GM21423 (cell line): ENCODE data around the gene PON3.

Experiments used
- ATAC-seq: cut with Tn5 transposase; IDR thresholded peaks from one replicate; pipeline ENCODE4 v1.9.1; 2021; ENCODE audit warnings: mild to moderate bottlenecking, moderate library complexity; ENCODE audit not compliant: unreplicated experiment

Gene PON3

GRCh38 chr7:95309951-95310350 lies 86.2 kb downstream of the PON3 start:
- ATAC-seq, result no peak
